Mesothelial cell of epicardium (in vitro differentiated cells): Measurements from ENCODE around the gene SMC3. TPM values are rescaled to one million over a fixed set of nuclear protein-coding genes. Genes with fewer than 3 reads are reported as not detected.

Experiments
- DNase-seq, 2 experiments: peaks; one replicate each; pipeline ENCODE4 v3.0.0; 2021; ENCODE audit warnings: low spot score in 2 of 2; ENCODE audit not compliant: unreplicated experiment in 2 of 2
- H3K27ac Mint-ChIP-seq: 2 replicates; pipeline ENCODE4 v1.8.0; 2021; ENCODE audit warnings: mixed read lengths
- H3K27me3 Mint-ChIP-seq: 2 replicates; pipeline ENCODE4 v1.8.0; 2021; ENCODE audit warnings: low read depth, mixed read lengths
- H3K36me3 Mint-ChIP-seq: 2 replicates; pipeline ENCODE4 v1.8.0; 2021; ENCODE audit warnings: mixed read lengths
- H3K4me1 Mint-ChIP-seq: 2 replicates; pipeline ENCODE4 v1.8.0; 2021; ENCODE audit warnings: mixed read lengths
- H3K4me3 Mint-ChIP-seq: 2 replicates; pipeline ENCODE4 v1.8.0; 2021; ENCODE audit warnings: mild to moderate bottlenecking, moderate library complexity, mixed read lengths
- H3K9me3 Mint-ChIP-seq: 2 replicates; pipeline ENCODE4 v1.8.0; 2021; ENCODE audit warnings: mixed read lengths
- CTCF ChIP-seq: fragments of 200-600 bp; sonication (generic); IDR thresholded peaks from one replicate; pipeline ENCODE4 v1.5.0; 2021; ENCODE audit warnings: antibody characterized with exemption; ENCODE audit not compliant: unreplicated experiment
- total RNA-seq: library from RNA; stranded (reverse); gene quantifications from 3 replicates; pipeline ENCODE4 v1.2.1, GENCODE V29; 2021

The SMC3 gene
- total RNA-seq, 1 donor from 2014 or later: 47.2 TPM

- H3K36me3 Mint-ChIP-seq: no peaks in the 10 kb centered on the region
- H3K4me1 Mint-ChIP-seq: peaks cover 63% of the 10 kb centered on the region
These were observed 81.3 kb downstream of the SMC3 start for GRCh38 chr10:110648692-110649346.

GRCh38 chr10:110649347-110650264, 82.1 kb downstream of the SMC3 start:
- no peak for TF ChIP-seq CTCF
- Mint-ChIP-seq H3K9me3 (no peaks in the 10 kb centered on the region), H3K4me1 (peaks cover 63% of the 10 kb centered on the region), H3K27me3 (peaks cover 2% of the 10 kb centered on the region), H3K4me3 (no peak overlapping the region), H3K36me3 (no peaks in the 10 kb centered on the region), H3K27ac (no peak overlapping the region)
- DNase-seq: no peak

More at GRCh38 chr10:110648692-110649346, 81.3 kb downstream of the SMC3 start:
- H3K27me3 Mint-ChIP-seq: peaks cover 2% of the 10 kb centered on the region
- DNase-seq: no peak
- TF ChIP-seq CTCF: no peak
- peak overlapping the region; percentile 39 for H3K27ac Mint-ChIP-seq
- H3K4me3 Mint-ChIP-seq: no peak overlapping the region
- no peaks in the 10 kb centered on the region for H3K9me3 Mint-ChIP-seq

- H3K36me3 Mint-ChIP-seq: no peaks in the 10 kb centered on the region
These were observed 82.8 kb downstream of the SMC3 start for GRCh38 chr10:110650265-110650668.

GRCh38 chr10:110651044-110651958, 83.8 kb downstream of the SMC3 start:
- H3K27me3 Mint-ChIP-seq: no peaks in the 10 kb centered on the region
- peaks cover 57% of the 10 kb centered on the region for H3K4me1 Mint-ChIP-seq
- no peak for TF ChIP-seq CTCF
- H3K4me3 Mint-ChIP-seq: no peak overlapping the region
- H3K36me3 Mint-ChIP-seq: no peaks in the 10 kb centered on the region
- H3K9me3 Mint-ChIP-seq: no peaks in the 10 kb centered on the region
- no peak for DNase-seq
- H3K27ac Mint-ChIP-seq: peak overlapping the region; percentile 76

More at GRCh38 chr10:110650265-110650668, 82.8 kb downstream of the SMC3 start:
- Mint-ChIP-seq H3K27ac (no peak overlapping the region), H3K4me1 (peaks cover 59% of the 10 kb centered on the region), H3K9me3 (no peaks in the 10 kb centered on the region), H3K4me3 (no peak overlapping the region), H3K27me3 (no peaks in the 10 kb centered on the region)
- DNase-seq: no peak
- TF ChIP-seq CTCF: no peak

- peaks cover 49% of the 10 kb centered on the region for H3K4me1 Mint-ChIP-seq
- TF ChIP-seq CTCF: no peak
- H3K27ac Mint-ChIP-seq: no peak overlapping the region
- H3K27me3 Mint-ChIP-seq: no peaks in the 10 kb centered on the region
- H3K36me3 Mint-ChIP-seq: no peaks in the 10 kb centered on the region
- no peaks in the 10 kb centered on the region for H3K9me3 Mint-ChIP-seq
- no peak overlapping the region for H3K4me3 Mint-ChIP-seq
- DNase-seq: no peak
These were observed 85.1 kb downstream of the SMC3 start for GRCh38 chr10:110652475-110653118.
